Kidney (tissue), 14 donors: ENCODE results near the gene GRB10. TPM values are rescaled to one million over a fixed set of nuclear protein-coding genes. Genes with fewer than 3 reads are reported as not detected.
A peak's percentile ranks its signal among the peaks of the same experiment; 100 is the strongest.

Experiments used
- DNase-seq, 5 donors: peaks; one replicate each; pipeline ENCODE4 v3.0.0-alpha.2; 2013 to 2020
- FAIRE-seq: peaks from 2 replicates; lab custom pipeline; 2012; peaks lifted over from hg19 to GRCh38; lab: Jason Lieb, UNC
- H3K27ac ChIP-seq, 2 donors: one replicate each; pipeline ENCODE4 v1.7.0; 2013; ENCODE audit warnings: low read depth in 2 of 2, low read length in 2 of 2, inconsistent platforms in 1 of 2
- H3K27me3 ChIP-seq: one replicate; pipeline ENCODE4 v1.7.1; 2013; ENCODE audit warnings: low read length, inconsistent platforms; ENCODE audit not compliant: control insufficient read depth, insufficient read depth
- H3K36me3 ChIP-seq, 3 donors: one replicate each; pipeline versions ENCODE4 v1.7.0 to v1.7.1; 2013; ENCODE audit warnings: low read length in 3 of 3, control low read depth in 1 of 3, inconsistent platforms in 1 of 3; ENCODE audit not compliant: insufficient read depth in 3 of 3, control insufficient read depth in 2 of 3
- H3K4me1 ChIP-seq, 3 donors: one replicate each; pipeline versions ENCODE4 v1.7.0 to v1.7.1; 2013; ENCODE audit warnings: low read length in 3 of 3, inconsistent platforms in 1 of 3, low read depth in 1 of 3; ENCODE audit not compliant: control insufficient read depth in 2 of 3, insufficient read depth in 2 of 3
- H3K4me3 ChIP-seq, 3 donors: one replicate each; pipeline versions ENCODE4 v1.7.0 to v1.8.1; 2013; ENCODE audit warnings: low read length in 3 of 3, control low read depth in 1 of 3, inconsistent platforms in 1 of 3
- H3K9ac ChIP-seq, 3 donors: one replicate each; pipeline versions ENCODE4 v1.7.0 to v1.7.1; 2013; ENCODE audit warnings: low read length in 3 of 3, control low read depth in 1 of 3, inconsistent platforms in 1 of 3
- H3K9me3 ChIP-seq, 3 donors: one replicate each; pipeline versions ENCODE4 v1.7.0 to v1.7.1; 2013; ENCODE audit warnings: low read length in 3 of 3, control low read depth in 1 of 3, inconsistent platforms in 1 of 3; ENCODE audit not compliant: control insufficient read depth in 2 of 3, insufficient read depth in 1 of 3
- intact Hi-C: fragments of 100-400 bp; cut with DNase I; formaldehyde crosslinking; loops from one replicate; pipeline ENCODE4 v1.11.1; 2022
- polyA plus RNA-seq: library from polyadenylated mRNA; stranded (reverse); fragments of 350-450 nt; fragmentation: Illumina TruSeq; extraction: RNeasy Lipid Tissue Mini Kit (QIAGEN cat#74804); gene quantifications from one replicate; pipeline ENCODE4 v1.2.3, GENCODE V29; 2014; ENCODE audit warnings: low read depth, low replicate concordance; ENCODE audit not compliant: insufficient read depth
- total RNA-seq: library from RNA; stranded (reverse); fragmentation: NEBNext Ultra II Directional; extraction: Animal tissue kit (Norgen Biotek cat#: 25700); gene quantifications from one replicate; pipeline ENCODE4 v1.2.1, GENCODE V29; 2021
- TF ChIP-seq, protein P1 (sequence below): IDR thresholded peaks from 3 replicates; pipeline ENCODE4 v1.5.1; 2012; ENCODE audit warnings: mild to moderate bottlenecking, moderate library complexity, borderline replicate concordance; ENCODE audit not compliant: insufficient read depth; ENCODE audit errors: extremely low read depth
- donor health status: control.
- donor health status: control.
- donor health status: control.
- donor health status: control.
- donor health status: control.
- donor health status: DM: yes; HTN: yes; CAD: no.
- donor health status: Normal renal cell carcinoma (clear cell type).

The GRB10 gene
- total and polyA plus RNA-seq, 2 donors from 2014 or later: 32.3 to 57.8 TPM

DNA sequence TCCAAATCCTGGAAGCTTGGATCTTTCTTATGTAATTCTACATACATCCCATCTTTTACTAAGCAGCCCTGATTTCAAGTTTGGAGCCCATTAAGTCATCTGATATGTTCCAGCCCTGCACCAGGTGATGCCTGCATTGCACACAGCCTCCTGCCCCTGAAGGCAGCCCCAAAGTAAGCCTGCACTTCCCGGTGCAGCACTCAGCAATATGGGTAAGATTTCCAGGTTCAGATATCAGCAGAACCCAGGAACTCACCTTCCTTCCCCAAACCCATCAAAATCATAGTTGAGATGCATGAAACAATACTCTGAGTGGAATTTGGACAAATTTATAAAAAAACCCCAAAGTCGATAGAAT is 217.2 kb downstream of the GRB10 start:
- intact Hi-C loops: no loop called here
- TF ChIP-seq, protein P1, sequence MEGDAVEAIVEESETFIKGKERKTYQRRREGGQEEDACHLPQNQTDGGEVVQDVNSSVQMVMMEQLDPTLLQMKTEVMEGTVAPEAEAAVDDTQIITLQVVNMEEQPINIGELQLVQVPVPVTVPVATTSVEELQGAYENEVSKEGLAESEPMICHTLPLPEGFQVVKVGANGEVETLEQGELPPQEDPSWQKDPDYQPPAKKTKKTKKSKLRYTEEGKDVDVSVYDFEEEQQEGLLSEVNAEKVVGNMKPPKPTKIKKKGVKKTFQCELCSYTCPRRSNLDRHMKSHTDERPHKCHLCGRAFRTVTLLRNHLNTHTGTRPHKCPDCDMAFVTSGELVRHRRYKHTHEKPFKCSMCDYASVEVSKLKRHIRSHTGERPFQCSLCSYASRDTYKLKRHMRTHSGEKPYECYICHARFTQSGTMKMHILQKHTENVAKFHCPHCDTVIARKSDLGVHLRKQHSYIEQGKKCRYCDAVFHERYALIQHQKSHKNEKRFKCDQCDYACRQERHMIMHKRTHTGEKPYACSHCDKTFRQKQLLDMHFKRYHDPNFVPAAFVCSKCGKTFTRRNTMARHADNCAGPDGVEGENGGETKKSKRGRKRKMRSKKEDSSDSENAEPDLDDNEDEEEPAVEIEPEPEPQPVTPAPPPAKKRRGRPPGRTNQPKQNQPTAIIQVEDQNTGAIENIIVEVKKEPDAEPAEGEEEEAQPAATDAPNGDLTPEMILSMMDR: no peak
- no peak for FAIRE-seq
- Histone ChIP-seq H3K9me3 (no peaks in the 10 kb centered on the region), H3K27me3 (no peaks in the 10 kb centered on the region), H3K9ac (no peak overlapping the region), H3K4me1 (peaks cover 0 to 6% (median 0%) of the 10 kb centered on the region in 3 donors), H3K4me3 (peak overlapping the region in 1 of 3 donors; percentile 74), H3K27ac (peak overlapping the region; percentile 51 to 63), H3K36me3 (no peaks in the 10 kb centered on the region)
- no peak for DNase-seq

DNA sequence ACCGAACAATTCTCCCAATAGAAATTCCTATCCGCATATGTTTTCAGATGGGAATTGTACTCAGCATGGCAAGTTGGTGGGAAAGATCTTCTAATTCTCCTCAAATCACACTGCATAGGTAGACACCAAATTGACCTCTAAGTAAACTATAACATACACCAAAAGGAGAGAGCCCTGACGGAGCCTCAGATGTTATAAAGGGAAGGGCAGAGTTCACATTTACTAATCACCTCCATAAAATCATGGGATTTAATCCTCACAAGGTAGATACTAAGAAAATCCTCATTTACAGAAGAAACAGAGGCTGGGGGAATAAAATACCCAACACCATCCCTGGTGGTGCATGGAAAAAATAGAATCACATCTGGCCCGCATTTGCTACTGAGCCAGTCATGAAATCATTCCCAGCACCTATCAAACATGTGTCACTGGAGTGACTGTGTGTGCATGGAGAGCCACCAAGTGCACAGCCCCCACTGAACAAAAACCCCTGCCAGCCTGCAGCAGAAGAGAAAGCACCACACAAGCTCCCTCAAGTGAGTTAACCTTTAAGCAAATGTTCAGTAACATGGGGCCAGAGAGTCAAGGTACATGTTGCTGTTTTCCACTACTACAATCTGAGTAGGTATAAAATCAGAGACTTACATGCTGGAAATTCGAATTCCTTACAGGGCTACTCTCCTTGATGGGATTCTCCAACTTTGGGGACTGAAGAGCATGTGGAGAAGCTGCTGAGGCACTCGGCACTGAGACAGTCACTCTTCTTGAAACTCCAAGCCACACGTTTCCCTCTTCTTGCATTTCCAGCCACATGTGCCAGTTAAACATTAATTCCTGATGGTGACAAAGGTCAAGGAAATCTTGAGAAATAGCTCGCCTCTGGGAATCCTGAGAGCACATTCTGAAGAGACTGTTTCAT is 217.8 kb downstream of the GRB10 start, which contains the start of gene DDC:
DDC (minus strand) TSS at position 766 of the 919 bp plus-strand sequence. CDS start 21,320 bp downstream, outside the sequence.
- peak within 1 kb of the TSS; percentile 63 to 65 for H3K27ac ChIP-seq
- H3K9me3 ChIP-seq: no peaks in the 10 kb centered on the region
- TF ChIP-seq, protein P1: no peak
- peak within 1 kb of the TSS; percentile 35 to 76 (median 74) for H3K4me3 ChIP-seq
- H3K27me3 ChIP-seq: no peaks in the 10 kb centered on the region
- FAIRE-seq (no peak), DNase-seq (peak in 3 of 5 donors; percentile 29 to 81 (median 76))
- intact Hi-C loops: no loop called here
- H3K4me1 ChIP-seq: peaks cover 0 to 6% (median 0%) of the 10 kb centered on the region in 3 donors
- peak within 1 kb of the TSS in 1 of 3 donors; percentile 77 for H3K9ac ChIP-seq
- H3K36me3 ChIP-seq: no peaks in the 10 kb centered on the region

DNA sequence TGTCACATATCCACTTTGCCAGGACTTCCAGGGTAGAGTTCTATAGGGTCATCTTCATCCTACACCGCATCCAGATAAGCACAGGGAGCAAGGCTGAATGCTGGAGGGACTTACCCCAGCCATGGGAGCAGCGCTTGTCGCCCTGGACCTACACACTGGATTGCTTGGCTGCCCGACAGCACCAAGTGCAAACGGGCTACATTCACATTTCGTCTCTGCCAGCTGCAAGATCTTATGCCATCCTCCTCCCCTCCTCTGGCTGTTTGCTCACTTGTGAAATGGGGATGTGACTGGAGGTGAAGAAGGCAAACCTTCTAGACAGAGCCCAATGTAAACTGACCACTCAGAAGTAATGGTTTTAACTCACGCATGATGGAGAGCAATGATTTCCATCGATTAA is 218.5 kb downstream of the GRB10 start:
- no peaks in the 10 kb centered on the region for H3K27me3 ChIP-seq
- peak overlapping the region; percentile 0 to 76 (median 74) for H3K4me3 ChIP-seq
- peaks cover 0 to 6% (median 0%) of the 10 kb centered on the region in 3 donors for H3K4me1 ChIP-seq
- peak overlapping the region in 1 of 3 donors; percentile 77 for H3K9ac ChIP-seq
- intact Hi-C loops: no loop called here
- DNase-seq (no peak), FAIRE-seq (no peak)
- no peaks in the 10 kb centered on the region for H3K9me3 ChIP-seq
- TF ChIP-seq, protein P1: no peak
- H3K36me3 ChIP-seq: no peaks in the 10 kb centered on the region
- H3K27ac ChIP-seq: peak overlapping the region; percentile 32 to 65
